SK-N-SH treated with all-trans-retinoic acid at 6 μM for 48 hours (cell line): Measurements from ENCODE around the gene PAK5.

Experiments used
- ATAC-seq: fragments of 200-7000 bp; cut with Tn5 transposase; 3 replicates; pipeline ENCODE4 v1.9.1; 2020; ENCODE audit warnings: mild to moderate bottlenecking, moderate library complexity
- ARNTL ChIP-seq: fragments of 450-650 bp; formaldehyde crosslinking; IDR thresholded peaks from 2 replicates; pipeline ENCODE4 v1.5.0; 2020; ENCODE audit warnings: low read depth, mild to moderate bottlenecking, moderate library complexity, borderline replicate concordance
- BACH2 ChIP-seq: fragments of 250-450 bp; sonication (Bioruptor Pico); IDR thresholded peaks from 2 replicates; pipeline ENCODE4 v1.9.0; 2021; ENCODE audit warnings: mild to moderate bottlenecking, borderline replicate concordance
- CREB5 ChIP-seq: fragments of 250-450 bp; sonication (Bioruptor Pico); IDR thresholded peaks from 2 replicates; pipeline ENCODE4 v1.5.1; 2020; ENCODE audit warnings: low read depth, mild to moderate bottlenecking, moderate library complexity
- CSDC2 ChIP-seq: fragments of 250-450 bp; sonication (Bioruptor Pico); IDR thresholded peaks from 2 replicates; pipeline ENCODE4 v1.5.0; 2020; ENCODE audit warnings: mild to moderate bottlenecking, moderate library complexity
- CSRNP3 ChIP-seq: fragments of 250-450 bp; sonication (Bioruptor Pico); IDR thresholded peaks from 2 replicates; pipeline ENCODE4 v1.5.1; 2021; ENCODE audit warnings: mild to moderate bottlenecking, moderate library complexity
- ESRRG ChIP-seq: fragments of 250-450 bp; sonication (Bioruptor Pico); IDR thresholded peaks from 2 replicates; pipeline ENCODE4 v1.6.1; 2021; ENCODE audit warnings: mild to moderate bottlenecking
- GLIS3 ChIP-seq: fragments of 250-450 bp; sonication (Bioruptor Pico); IDR thresholded peaks from 2 replicates; pipeline ENCODE4 v1.5.0; 2020; ENCODE audit warnings: mild to moderate bottlenecking, moderate library complexity
- ISL1 ChIP-seq: fragments of 250-450 bp; sonication (Bioruptor Pico); IDR thresholded peaks from 2 replicates; pipeline ENCODE4 v2.1.2; 2022; ENCODE audit warnings: mild to moderate bottlenecking, moderate library complexity
- OSR1 ChIP-seq: fragments of 250-450 bp; sonication (Bioruptor Pico); IDR thresholded peaks from 2 replicates; pipeline ENCODE4 v1.8.0; 2022; ENCODE audit warnings: moderate library complexity, mild to moderate bottlenecking, inconsistent platforms
- PATZ1 ChIP-seq: fragments of 250-450 bp; sonication (Bioruptor Pico); IDR thresholded peaks from 2 replicates; pipeline ENCODE4 v1.8.0; 2020; ENCODE audit warnings: mild to moderate bottlenecking, moderate library complexity, borderline replicate concordance
- POU6F1 ChIP-seq: fragments of 250-450 bp; sonication (Bioruptor Pico); IDR thresholded peaks from 2 replicates; pipeline ENCODE4 v1.8.0; 2021; ENCODE audit warnings: low read depth, mild to moderate bottlenecking, moderate library complexity, borderline replicate concordance
- RARB ChIP-seq: fragments of 250-450 bp; sonication (Bioruptor Pico); IDR thresholded peaks from 2 replicates; pipeline ENCODE4 v1.8.0; 2021; ENCODE audit warnings: mild to moderate bottlenecking, moderate library complexity
- SNAI2 ChIP-seq: fragments of 250-450 bp; sonication (Bioruptor Pico); IDR thresholded peaks from 2 replicates; pipeline ENCODE4 v1.5.0; 2020; ENCODE audit warnings: mild to moderate bottlenecking, moderate library complexity
- TCF4 ChIP-seq: fragments of 250-450 bp; sonication (Bioruptor Pico); IDR thresholded peaks from 2 replicates; pipeline ENCODE4 v1.8.0; 2021; ENCODE audit warnings: mild to moderate bottlenecking, moderate library complexity, borderline replicate concordance
- TOX ChIP-seq: fragments of 250-450 bp; sonication (Bioruptor Pico); IDR thresholded peaks from 2 replicates; pipeline ENCODE4 v1.8.0; 2021; ENCODE audit warnings: mild to moderate bottlenecking, moderate library complexity, borderline replicate concordance
- TSHZ2 ChIP-seq: fragments of 250-450 bp; sonication (Bioruptor Pico); IDR thresholded peaks from 2 replicates; pipeline ENCODE4 v1.5.0; 2020; ENCODE audit warnings: mild to moderate bottlenecking, moderate library complexity
- ZC3H10 ChIP-seq: fragments of 250-450 bp; sonication (Bioruptor Pico); IDR thresholded peaks from 2 replicates; pipeline ENCODE4 v1.5.1; 2021; ENCODE audit warnings: mild to moderate bottlenecking, moderate library complexity
- ZFP3 ChIP-seq: fragments of 250-450 bp; sonication (Bioruptor Pico); IDR thresholded peaks from 2 replicates; pipeline ENCODE4 v1.5.0; 2020; ENCODE audit warnings: mild to moderate bottlenecking, moderate library complexity
- ZFP30 ChIP-seq: fragments of 450-650 bp; formaldehyde crosslinking; IDR thresholded peaks from 2 replicates; pipeline ENCODE4 v1.5.0; 2022; ENCODE audit warnings: mild to moderate bottlenecking, moderate library complexity
- ZNF70 ChIP-seq: fragments of 450-650 bp; formaldehyde crosslinking; IDR thresholded peaks from 2 replicates; pipeline ENCODE4 v1.5.0; 2020; ENCODE audit warnings: mild to moderate bottlenecking, moderate library complexity
- ZNF8 ChIP-seq: fragments of 450-650 bp; formaldehyde crosslinking; IDR thresholded peaks from 2 replicates; pipeline ENCODE4 v1.5.0; 2020; ENCODE audit warnings: mild to moderate bottlenecking, moderate library complexity

The PAK5 gene

GRCh38 chr20:9758752-9759151, 80.1 kb downstream of the PAK5 start:
- TF ChIP-seq PATZ1 (CRISPR knock-in tag) (no peak), ZC3H10 (CRISPR knock-in tag) (no peak), ZNF70 (no peak), CREB5 (no peak), OSR1 (CRISPR knock-in tag) (no peak), GLIS3 (CRISPR knock-in tag) (no peak), BACH2 (CRISPR knock-in tag) (no peak), TCF4 (CRISPR knock-in tag) (no peak), ISL1 (CRISPR knock-in tag) (no peak), ZFP30 (CRISPR knock-in tag) (no peak), CSDC2 (CRISPR knock-in tag) (no peak), ZFP3 (no peak), SNAI2 (CRISPR knock-in tag) (no peak), TSHZ2 (CRISPR knock-in tag) (no peak), TOX (CRISPR knock-in tag) (no peak), CSRNP3 (CRISPR knock-in tag) (no peak), ESRRG (no peak), ARNTL (no peak), RARB (CRISPR knock-in tag) (no peak), POU6F1 (CRISPR knock-in tag) (no peak)
- ATAC-seq: no peak

- no peak for ATAC-seq
- TF ChIP-seq ISL1 (CRISPR knock-in tag): no peak
- TF ChIP-seq ZNF8 (CRISPR knock-in tag): no peak
- TF ChIP-seq ZFP30 (CRISPR knock-in tag): no peak
- TF ChIP-seq ESRRG: no peak
- TF ChIP-seq GLIS3 (CRISPR knock-in tag): no peak
- TF ChIP-seq ZNF70: no peak
- TF ChIP-seq BACH2 (CRISPR knock-in tag): no peak
- TF ChIP-seq TSHZ2 (CRISPR knock-in tag): no peak
- no peak for TF ChIP-seq CREB5
- TF ChIP-seq ZFP3: no peak
- TF ChIP-seq PATZ1 (CRISPR knock-in tag): no peak
Measured at GRCh38 chr20:9756660-9757059, 82.2 kb downstream of the PAK5 start.
